NOMO-1 (cell line): ENCODE measurements around the gene DNAJC13.
A peak's percentile ranks its signal among the peaks of the same experiment; 100 is the strongest.

Experiments used
- DNase-seq, 2 experiments: peaks; one replicate each; lab custom pipeline; 2025; ENCODE audit not compliant: unreplicated experiment in 2 of 2; lab: John Stamatoyannopoulos, UW

The DNAJC13 gene

GRCh38 chr3:132404276-132404675, 13.0 kb upstream of the DNAJC13 start:
- DNase-seq = peak in 1 of 2 experiments; percentile 6

- DNase-seq = peak in 1 of 2 experiments; percentile 40
These were observed 12.1 kb upstream of the DNAJC13 start for GRCh38 chr3:132405188-132405587.

GRCh38 chr3:132405609-132406299, 11.5 kb upstream of the DNAJC13 start:
- peak in 1 of 2 experiments; percentile 25 for DNase-seq

- DNase-seq = peak in 1 of 2 experiments; percentile 55
These were observed 10.7 kb upstream of the DNAJC13 start for GRCh38 chr3:132406587-132406986.

- peak; percentile 43 to 85 for DNase-seq
These were observed 10.3 kb upstream of the DNAJC13 start for GRCh38 chr3:132407025-132407424.

- DNase-seq = no peak
These were observed 2.5 kb upstream of the DNAJC13 start for GRCh38 chr3:132414841-132415240.

GRCh38 chr3:132416161-132416560, 1.1 kb upstream of the DNAJC13 start:
- no peak for DNase-seq

GRCh38 chr3:132417695-132418411, 551 bp downstream of the DNAJC13 start:
- peak; percentile 82 for DNase-seq

- peak in 1 of 2 experiments; percentile 80 for DNase-seq
These were observed 1.6 kb downstream of the DNAJC13 start for GRCh38 chr3:132418916-132419315.

- no peak for DNase-seq
These were observed 4.5 kb downstream of the DNAJC13 start for GRCh38 chr3:132421832-132422231.

GRCh38 chr3:132422531-132422930, 5.2 kb downstream of the DNAJC13 start:
- no peak for DNase-seq

GRCh38 chr3:132432639-132433038, 15.3 kb downstream of the DNAJC13 start:
- peak in 1 of 2 experiments; percentile 53 for DNase-seq

GRCh38 chr3:132433121-132433520, 15.8 kb downstream of the DNAJC13 start:
- no peak for DNase-seq

GRCh38 chr3:132435224-132435910, 18.1 kb downstream of the DNAJC13 start:
- no peak for DNase-seq

GRCh38 chr3:132435911-132436425, 18.7 kb downstream of the DNAJC13 start:
- DNase-seq = no peak

- DNase-seq = no peak
These were observed 26.1 kb downstream of the DNAJC13 start for GRCh38 chr3:132443421-132443820.

GRCh38 chr3:132444383-132444782, 27.1 kb downstream of the DNAJC13 start:
- DNase-seq = no peak

GRCh38 chr3:132445817-132446216, 28.5 kb downstream of the DNAJC13 start:
- peak; percentile 52 to 96 for DNase-seq

GRCh38 chr3:132448216-132448961, 31.1 kb downstream of the DNAJC13 start:
- DNase-seq = no peak

GRCh38 chr3:132456136-132456535, 38.8 kb downstream of the DNAJC13 start:
- peak; percentile 54 to 80 for DNase-seq

- DNase-seq = peak; percentile 32 to 72
These were observed 39.3 kb downstream of the DNAJC13 start for GRCh38 chr3:132456571-132456970.
